Measurements from ENCODE around the gene MRPL22. TPM values are rescaled to one million over a fixed set of nuclear protein-coding genes. Genes with fewer than 3 reads are reported as not detected.
"Not testable (repeated sequence)": the region's sequence is repeated elsewhere in the genome, so short reads cannot be mapped to it uniquely, and the experiment has no call there.

The MRPL22 gene
- total RNA-seq, 1 donor from 2014 or later, result 57.1 TPM

GRCh38 chr5:154967421-154968024 is 26.6 kb downstream of the MRPL22 start:
- peaks cover 4% of the 10 kb centered on the region for H3K4me1 Mint-ChIP-seq (ENCODE audit: low read depth)
- H3K36me3 Mint-ChIP-seq (ENCODE audit: insufficient read depth), result peaks cover 7% of the 10 kb centered on the region
- H3K9me3 Mint-ChIP-seq (ENCODE audit: low read depth), result no peaks in the 10 kb centered on the region
- no peak overlapping the region for H3K27ac Mint-ChIP-seq
- TF ChIP-seq CTCF (IDR thresholded peaks at IDR 0.05; ENCODE audit: unreplicated experiment), result peak; percentile 65
- no peak for DNase-seq (ENCODE audit: low spot score, unreplicated experiment)
- no peaks in the 10 kb centered on the region for H3K27me3 Mint-ChIP-seq
- H3K4me3 Mint-ChIP-seq (ENCODE audit: low read depth), result no peak overlapping the region

DNA sequence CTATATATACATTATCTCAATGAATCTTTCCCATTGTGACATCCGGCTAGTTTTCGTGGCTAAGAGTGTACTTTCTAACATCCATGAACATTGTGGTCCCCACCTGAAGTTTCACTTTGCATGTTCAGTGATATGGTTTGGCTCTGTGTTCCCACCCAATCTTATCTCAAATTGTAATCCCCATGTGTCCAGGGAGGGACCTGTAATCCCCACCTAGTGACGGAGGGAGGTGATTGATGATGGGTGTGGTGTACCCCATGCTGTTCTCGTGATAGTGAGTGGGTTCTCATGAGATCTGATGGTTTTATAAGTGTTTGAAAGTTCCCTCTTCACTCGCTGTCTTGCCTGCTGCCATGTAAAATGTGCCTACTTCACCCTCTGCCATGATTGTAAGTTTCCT is 28.1 kb downstream of the MRPL22 start:
- Mint-ChIP-seq H3K9me3 (ENCODE audit: low read depth) (no peaks in the 10 kb centered on the region), H3K27ac (no peak overlapping the region)
- no peak for TF ChIP-seq CTCF (IDR thresholded peaks at IDR 0.05; ENCODE audit: unreplicated experiment)

DNA sequence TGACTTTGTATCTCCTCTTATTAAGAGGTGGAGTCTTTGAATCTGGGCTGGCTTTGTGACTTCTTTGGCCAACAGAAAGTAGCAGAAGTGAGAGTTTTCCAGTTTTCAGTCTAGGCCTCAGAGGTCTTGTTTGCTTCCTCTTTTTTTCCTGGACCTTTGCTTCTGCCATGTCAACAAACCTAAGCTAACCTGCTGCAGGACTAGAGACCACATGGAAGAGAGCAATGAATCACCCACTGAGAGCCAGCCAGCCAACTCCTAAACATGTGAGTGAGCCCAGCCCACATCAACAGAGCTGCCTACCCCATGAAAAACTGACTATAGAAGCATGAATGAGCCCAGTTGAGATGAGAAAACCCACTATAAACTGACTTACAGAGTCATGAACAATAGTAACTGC is 29.9 kb downstream of the MRPL22 start:
- Mint-ChIP-seq H3K27ac (no peak overlapping the region), H3K36me3 (ENCODE audit: insufficient read depth) (peaks cover 9% of the 10 kb centered on the region), H3K4me3 (ENCODE audit: low read depth) (no peak overlapping the region), H3K4me1 (ENCODE audit: low read depth) (peaks cover 8% of the 10 kb centered on the region), H3K9me3 (ENCODE audit: low read depth) (peaks cover 2% of the 10 kb centered on the region), H3K27me3 (no peaks in the 10 kb centered on the region)
- no peak for DNase-seq (ENCODE audit: low spot score, unreplicated experiment)
- TF ChIP-seq CTCF (IDR thresholded peaks at IDR 0.05; ENCODE audit: unreplicated experiment), result no peak

More for the DNA sequence above, 28.1 kb downstream of the MRPL22 start:
- Mint-ChIP-seq H3K27me3 (no peaks in the 10 kb centered on the region), H3K4me1 (ENCODE audit: low read depth) (peaks cover 8% of the 10 kb centered on the region), H3K36me3 (ENCODE audit: insufficient read depth) (peaks cover 6% of the 10 kb centered on the region), H3K4me3 (ENCODE audit: low read depth) (no peak overlapping the region)
- no peak for DNase-seq (ENCODE audit: low spot score, unreplicated experiment)

GRCh38 chr5:154971501-154971900 is 30.6 kb downstream of the MRPL22 start:
- Mint-ChIP-seq H3K9me3 (ENCODE audit: low read depth) (peaks cover 4% of the 10 kb centered on the region), H3K27ac (no peak overlapping the region), H3K27me3 (no peaks in the 10 kb centered on the region), H3K36me3 (ENCODE audit: insufficient read depth) (peaks cover 12% of the 10 kb centered on the region), H3K4me3 (ENCODE audit: low read depth) (no peak overlapping the region), H3K4me1 (ENCODE audit: low read depth) (peaks cover 8% of the 10 kb centered on the region)
- TF ChIP-seq CTCF (IDR thresholded peaks at IDR 0.05; ENCODE audit: unreplicated experiment), result no peak
- no peak for DNase-seq (ENCODE audit: low spot score, unreplicated experiment)

GRCh38 chr5:154972476-154973080 is 31.7 kb downstream of the MRPL22 start:
- H3K27me3 Mint-ChIP-seq, result no peaks in the 10 kb centered on the region

DNA sequence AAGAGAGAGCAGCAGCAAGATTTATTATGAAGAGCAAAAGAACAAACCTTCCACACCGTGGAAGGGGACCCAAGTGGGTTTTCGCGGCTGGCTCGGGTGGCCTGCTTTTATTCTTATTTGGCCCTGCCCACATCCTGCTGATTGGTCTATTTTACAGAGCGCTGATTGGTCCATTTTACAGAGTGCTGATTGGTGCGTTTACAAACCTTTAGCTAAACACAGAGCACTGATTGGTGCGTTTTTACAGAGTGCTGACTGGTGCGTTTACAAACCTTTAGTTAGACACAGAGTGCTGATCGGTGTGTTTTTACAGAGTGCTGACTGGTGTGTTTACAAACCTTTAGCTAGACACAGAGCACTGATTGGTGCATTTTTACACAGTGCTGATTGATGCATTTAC is 35.2 kb downstream of the MRPL22 start:
- not testable (repeated sequence) for H3K27me3 Mint-ChIP-seq; DNase-seq (ENCODE audit: low spot score, unreplicated experiment); H3K27ac Mint-ChIP-seq; H3K4me1 Mint-ChIP-seq (ENCODE audit: low read depth); H3K4me3 Mint-ChIP-seq (ENCODE audit: low read depth); H3K9me3 Mint-ChIP-seq (ENCODE audit: low read depth)
- peaks cover 12% of the 10 kb centered on the region for H3K36me3 Mint-ChIP-seq (ENCODE audit: insufficient read depth)

More at GRCh38 chr5:154972476-154973080, 31.7 kb downstream of the MRPL22 start:
- peak; percentile 86 for TF ChIP-seq CTCF (IDR thresholded peaks at IDR 0.05; ENCODE audit: unreplicated experiment)
- Mint-ChIP-seq H3K36me3 (ENCODE audit: insufficient read depth) (peaks cover 14% of the 10 kb centered on the region), H3K4me3 (ENCODE audit: low read depth) (no peak overlapping the region), H3K4me1 (ENCODE audit: low read depth) (peaks cover 8% of the 10 kb centered on the region), H3K9me3 (ENCODE audit: low read depth) (peaks cover 4% of the 10 kb centered on the region), H3K27ac (no peak overlapping the region)
- peak; percentile 23 for DNase-seq (ENCODE audit: low spot score, unreplicated experiment)

All from progenitor cell of endocrine pancreas (in vitro differentiated cells).